Activated CD4-positive, alpha-beta T cell treated with anti-CD3 and anti-CD28 coated beads for 36 hours (primary cell): ENCODE data around the gene PSMD6. TPM values are rescaled to one million over a fixed set of nuclear protein-coding genes. Genes with fewer than 3 reads are reported as not detected.

Experiments
- ATAC-seq: fragments of 200-7000 bp; cut with Tn5 transposase; one replicate; pipeline ENCODE4 v1.10.0; 2021; ENCODE audit warnings: mild to moderate bottlenecking, moderate library complexity
- CTCF ChIA-PET: fragments of 350-600 bp; sonication (Branson Sonifier 250); formaldehyde crosslinking; loops from one replicate; lab custom pipeline; 2021; ENCODE audit warnings: antibody characterized with exemption; lab: Charles Lee
- POLR2A ChIA-PET: fragments of 350-600 bp; sonication (Branson Sonifier 250); formaldehyde crosslinking; loops from one replicate; lab custom pipeline; 2021; ENCODE audit warnings: antibody characterized with exemption, inconsistent platforms; lab: Charles Lee
- DNase-seq: peaks from one replicate; pipeline ENCODE4 v3.0.0-alpha.2; 2020
- H3K27ac Mint-ChIP-seq: one replicate; pipeline ENCODE4 v1.8.0; 2021; ENCODE audit warnings: mixed read lengths
- H3K27me3 Mint-ChIP-seq: one replicate; pipeline ENCODE4 v1.8.0; 2021; ENCODE audit warnings: mixed read lengths
- H3K36me3 Mint-ChIP-seq: one replicate; pipeline ENCODE4 v1.8.0; 2021; ENCODE audit warnings: low read depth, mixed read lengths
- H3K4me1 Mint-ChIP-seq: one replicate; pipeline ENCODE4 v1.8.0; 2021; ENCODE audit warnings: mixed read lengths
- H3K4me3 Mint-ChIP-seq: one replicate; pipeline ENCODE4 v1.8.0; 2021; ENCODE audit warnings: mild to moderate bottlenecking, moderate library complexity, mixed read lengths
- H3K9me3 Mint-ChIP-seq: one replicate; pipeline ENCODE4 v1.8.0; 2021; ENCODE audit warnings: low read depth, mixed read lengths
- intact Hi-C, 2 experiments: fragments of 100-400 bp; cut with DNase I in 1 of 2; cut with micrococcal nuclease in 1 of 2; formaldehyde crosslinking; loops; one replicate each; pipeline versions ENCODE4 v1.14.2 to v1.15.1; 2022 to 2024; cut with DNase I, micrococcal nuclease
- total RNA-seq, 2 experiments: library from RNA; stranded (reverse); gene quantifications; one replicate each; pipeline ENCODE4 v1.2.3, GENCODE V29; 2021

The PSMD6 gene
- total RNA-seq, 2 experiments from 2014 or later, result 109 to 117 TPM

- Mint-ChIP-seq H3K36me3 (peaks cover 11% of the 10 kb centered on the region), H3K27me3 (no peaks in the 10 kb centered on the region), H3K9me3 (no peaks in the 10 kb centered on the region), H3K4me3 (peak overlapping the region; percentile 75), H3K4me1 (peaks cover 88% of the 10 kb centered on the region), H3K27ac (peak overlapping the region; percentile 89)
- ChIA-PET CTCF (interaction anchor here (1.0 to 10.3 kb wide), 9 partner anchors 10 to 55 kb away, joined by 3 to 117 read pairs (median 6); partner anchors contain the start of gene PSMD6), POLR2A (interaction anchor here (0.7 to 1.6 kb wide), 2 partner anchors 10 to 31 kb away, joined by 3 to 7 read pairs; no protein-coding TSS in a partner anchor)
- peak; percentile 5 for ATAC-seq
- no peak for DNase-seq
- intact Hi-C loops, result loop anchor here (2.0 to 5.0 kb wide), 3 partner anchors 54 to 56 kb away; partner anchors contain the start of genes PSMD6 (in 2 of the 2) and SCAANT1 (in 1 of the 2)
Measured at GRCh38 chr3:63968612-63969350, 54.5 kb downstream of the PSMD6 start.

GRCh38 chr3:63967675-63968611 lies 55.4 kb downstream of the PSMD6 start:
- POLR2A ChIA-PET, result interaction anchor here (0.7 to 1.6 kb wide), 2 partner anchors 10 to 32 kb away, joined by 3 to 7 read pairs; no protein-coding TSS in a partner anchor
- Mint-ChIP-seq H3K27me3 (no peaks in the 10 kb centered on the region), H3K36me3 (peaks cover 3% of the 10 kb centered on the region), H3K4me3 (peak overlapping the region; percentile 75), H3K4me1 (peaks cover 80% of the 10 kb centered on the region), H3K9me3 (no peaks in the 10 kb centered on the region), H3K27ac (peak overlapping the region; percentile 89)
- intact Hi-C loops, result loop anchor here (2.0 to 5.0 kb wide), 4 partner anchors 13 to 56 kb away; partner anchors contain the start of genes PSMD6 (in 2 of the 2) and SCAANT1 (in 1 of the 2)
- DNase-seq (peak; percentile 54), ATAC-seq (peak; percentile 50)
- CTCF ChIA-PET, result interaction anchor here (0.8 to 10.3 kb wide), 10 partner anchors 10 to 55 kb away, joined by 3 to 117 read pairs (median 6); partner anchors contain the start of gene PSMD6

GRCh38 chr3:63966871-63967270 lies 56.4 kb downstream of the PSMD6 start:
- CTCF ChIA-PET, result interaction anchor here (0.9 to 10.3 kb wide), 6 partner anchors 9 to 63 kb away, joined by 3 to 117 read pairs (median 8); partner anchors contain the start of gene PSMD6
- no peaks in the 10 kb centered on the region for H3K36me3 Mint-ChIP-seq
- POLR2A ChIA-PET, result no interaction called here

GRCh38 chr3:63966007-63966406 lies 57.3 kb downstream of the PSMD6 start:
- POLR2A ChIA-PET, result no interaction called here
- intact Hi-C loops, result loop anchor here in 1 of 2 experiments (2.0 to 5.0 kb wide), 3 partner anchors 15 to 56 kb away; partner anchors contain the start of genes PSMD6 and SCAANT1
- no peaks in the 10 kb centered on the region for H3K9me3 Mint-ChIP-seq
- ATAC-seq (no peak), DNase-seq (no peak)
- no peaks in the 10 kb centered on the region for H3K36me3 Mint-ChIP-seq
- H3K27me3 Mint-ChIP-seq, result no peaks in the 10 kb centered on the region
- no peak overlapping the region for H3K27ac Mint-ChIP-seq
- CTCF ChIA-PET, result interaction anchor here (2.3 to 10.3 kb wide), 3 partner anchors 13 to 53 kb away, joined by 7 to 117 read pairs (median 11); no protein-coding TSS in a partner anchor
- no peak overlapping the region for H3K4me3 Mint-ChIP-seq
- H3K4me1 Mint-ChIP-seq, result peaks cover 66% of the 10 kb centered on the region

More at GRCh38 chr3:63966871-63967270, 56.4 kb downstream of the PSMD6 start:
- intact Hi-C loops, result loop anchor here in 1 of 2 experiments (2.0 to 5.0 kb wide), 3 partner anchors 14 to 55 kb away; partner anchors contain the start of genes PSMD6 and SCAANT1
- peak overlapping the region; percentile 78 for H3K27ac Mint-ChIP-seq
- H3K9me3 Mint-ChIP-seq, result no peaks in the 10 kb centered on the region
- ATAC-seq (no peak), DNase-seq (no peak)
- H3K4me1 Mint-ChIP-seq, result peaks cover 73% of the 10 kb centered on the region
- H3K4me3 Mint-ChIP-seq, result no peak overlapping the region
- H3K27me3 Mint-ChIP-seq, result no peaks in the 10 kb centered on the region

- CTCF ChIA-PET, result interaction anchor here (1.0 to 10.3 kb wide), 6 partner anchors 10 to 44 kb away, joined by 3 to 117 read pairs (median 6); no protein-coding TSS in a partner anchor
- peaks cover 63% of the 10 kb centered on the region for H3K4me1 Mint-ChIP-seq
- no peaks in the 10 kb centered on the region for H3K9me3 Mint-ChIP-seq
- H3K4me3 Mint-ChIP-seq, result no peak overlapping the region
- H3K27me3 Mint-ChIP-seq, result no peaks in the 10 kb centered on the region
- peak; percentile 17 for ATAC-seq
- H3K36me3 Mint-ChIP-seq, result no peaks in the 10 kb centered on the region
- DNase-seq, result no peak
- peak overlapping the region; percentile 65 for H3K27ac Mint-ChIP-seq
- intact Hi-C loops, result loop anchor here in 1 of 2 experiments (5.0 kb wide), 2 partner anchors 53 to 57 kb away; partner anchors contain the start of genes PSMD6 and SCAANT1
- POLR2A ChIA-PET, result interaction anchor here (0.7 to 1.2 kb wide), 2 partner anchors 14 to 37 kb away, joined by 3 to 4 read pairs; no protein-coding TSS in a partner anchor
Measured at GRCh38 chr3:63964681-63965485, 58.4 kb downstream of the PSMD6 start.

- H3K36me3 Mint-ChIP-seq, result no peaks in the 10 kb centered on the region
- POLR2A ChIA-PET, result no interaction called here
- H3K4me3 Mint-ChIP-seq, result no peak overlapping the region
- H3K27me3 Mint-ChIP-seq, result no peaks in the 10 kb centered on the region
- DNase-seq, result no peak
- H3K9me3 Mint-ChIP-seq, result no peaks in the 10 kb centered on the region
- no peak for ATAC-seq
- H3K4me1 Mint-ChIP-seq, result peaks cover 56% of the 10 kb centered on the region
- intact Hi-C loops, result no loop called here
- no peak overlapping the region for H3K27ac Mint-ChIP-seq
- CTCF ChIA-PET, result interaction anchor here (0.7 to 10.3 kb wide), 10 partner anchors 9 to 45 kb away, joined by 3 to 117 read pairs (median 6); no protein-coding TSS in a partner anchor
Measured at GRCh38 chr3:63963496-63963895, 59.8 kb downstream of the PSMD6 start.

- H3K4me3 Mint-ChIP-seq, result no peak overlapping the region
- ATAC-seq, result peak; percentile 74
- no peaks in the 10 kb centered on the region for H3K27me3 Mint-ChIP-seq
- no peaks in the 10 kb centered on the region for H3K36me3 Mint-ChIP-seq
- ChIA-PET CTCF (interaction anchor here (0.6 to 10.3 kb wide), 18 partner anchors 10 to 523 kb away, joined by 3 to 117 read pairs (median 5); partner anchors contain the start of genes C3orf49, PSMD6 and SCAANT1), POLR2A (no interaction called here)
- no peak for DNase-seq
- H3K4me1 Mint-ChIP-seq, result peaks cover 50% of the 10 kb centered on the region
- H3K27ac Mint-ChIP-seq, result no peak overlapping the region
- no peaks in the 10 kb centered on the region for H3K9me3 Mint-ChIP-seq
- intact Hi-C loops, result loop anchor here (1.0 to 2.0 kb wide), 3 partner anchors 31 to 61 kb away; partner anchors contain the start of genes PSMD6 (in 1 of the 2) and SCAANT1 (in 1 of the 2)
Measured at GRCh38 chr3:63961891-63962290, 61.4 kb downstream of the PSMD6 start.

Other genes with a start within 250 kb of the PSMD6 start
- gene C3orf49, start 204.2 kb downstream of the PSMD6 start, total RNA-seq, result not detected
- 10 to 100 TPM; 80.8 to 87.1 TPM for gene THOC7, start 159.7 kb downstream of the PSMD6 start, total RNA-seq
- gene ATXN7, start 159.6 kb downstream of the PSMD6 start, total RNA-seq, result 10 to 100 TPM; 27.1 to 58.3 TPM
- gene SCAANT1, start 111.1 kb downstream of the PSMD6 start, total RNA-seq, result not detected
- gene PRICKLE2, start 202.0 kb upstream of the PSMD6 start, total RNA-seq, result not detected